HG02870 (cell line): ENCODE data around the gene VSIG1.
A peak's percentile ranks its signal among the peaks of the same experiment; 100 is the strongest.

Source experiments
- ATAC-seq: cut with Tn5 transposase; IDR thresholded peaks from one replicate; pipeline ENCODE4 v1.9.1; 2021; ENCODE audit warnings: mild to moderate bottlenecking, moderate library complexity; ENCODE audit not compliant: unreplicated experiment

The VSIG1 gene

DNA sequence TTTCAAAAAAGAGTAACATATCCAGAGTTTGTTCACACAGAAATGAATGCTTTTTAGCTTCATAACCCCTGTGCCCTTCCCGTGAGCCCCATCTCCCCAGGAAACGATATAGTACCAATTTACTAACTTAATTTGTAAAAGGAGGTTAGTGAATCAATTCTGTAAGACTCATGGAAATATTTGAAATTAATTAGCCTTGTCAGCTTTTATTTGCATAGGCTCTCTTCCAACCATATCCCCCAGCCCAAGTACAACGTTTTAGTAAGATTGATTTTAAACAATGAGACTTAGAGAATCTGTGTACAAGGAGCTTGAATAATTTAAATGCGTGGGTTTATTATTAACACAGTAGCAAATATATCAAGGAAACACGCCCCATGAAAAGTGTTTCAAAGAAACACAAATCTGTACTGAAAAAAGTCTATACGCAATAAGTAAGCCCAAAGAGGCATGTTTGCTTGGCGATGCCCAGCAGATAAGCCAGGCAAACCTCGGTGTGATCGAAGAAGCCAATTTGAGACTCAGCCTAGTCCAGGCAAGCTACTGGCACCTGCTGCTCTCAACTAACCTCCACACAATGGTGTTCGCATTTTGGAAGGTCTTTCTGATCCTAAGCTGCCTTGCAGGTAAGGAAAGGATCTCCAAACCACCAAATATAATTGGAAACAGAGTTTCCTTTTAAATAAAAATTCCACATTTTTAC lies at the start of gene VSIG1:
Gene VSIG1, plus strand, starts transcription at position 512 of the 703 bp plus-strand sequence. Its CDS starts 66 bp downstream, at position 578.
- ATAC-seq: no peak

DNA sequence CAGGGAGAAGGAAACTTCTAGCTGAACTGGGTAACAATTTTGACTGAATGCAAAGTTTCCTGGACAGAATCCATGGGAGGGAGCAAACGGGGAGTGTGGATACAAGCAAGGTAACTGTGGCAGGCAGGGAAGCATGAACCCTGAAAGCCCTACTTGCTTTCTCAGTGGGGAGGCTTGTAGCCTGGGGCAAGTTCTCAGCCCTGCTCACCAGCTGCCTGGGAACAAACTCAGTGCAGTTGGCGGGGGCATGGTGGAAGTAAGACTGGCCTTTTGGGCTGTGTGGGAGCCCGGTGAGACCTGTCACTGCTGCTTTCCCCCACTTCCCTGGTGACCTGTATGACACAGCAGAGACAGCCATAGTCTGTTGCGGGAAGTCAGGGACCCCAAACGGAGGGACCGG lies 48.7 kb upstream of the VSIG1 start:
- ATAC-seq: no peak

DNA sequence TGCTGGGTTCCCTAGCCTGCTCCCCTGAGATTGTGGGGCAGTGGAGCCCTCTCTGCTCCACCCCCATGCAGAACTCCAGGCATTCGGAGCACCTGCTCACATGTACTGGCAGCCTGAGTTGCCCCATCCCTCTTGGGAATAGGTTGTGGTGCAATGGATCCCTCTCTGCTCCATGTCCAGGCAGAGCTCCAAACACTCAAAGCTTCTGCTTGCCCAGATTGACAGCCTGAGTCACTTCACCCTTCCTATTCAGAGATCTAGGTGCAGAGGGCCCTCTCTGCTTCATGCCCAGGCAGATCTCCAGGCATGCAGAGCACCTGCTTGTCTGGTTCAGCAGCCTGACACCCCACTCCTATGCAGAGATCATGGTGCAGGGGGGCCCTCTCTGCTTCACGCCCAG lies 44.1 kb upstream of the VSIG1 start:
- ATAC-seq: peak; percentile 30

DNA sequence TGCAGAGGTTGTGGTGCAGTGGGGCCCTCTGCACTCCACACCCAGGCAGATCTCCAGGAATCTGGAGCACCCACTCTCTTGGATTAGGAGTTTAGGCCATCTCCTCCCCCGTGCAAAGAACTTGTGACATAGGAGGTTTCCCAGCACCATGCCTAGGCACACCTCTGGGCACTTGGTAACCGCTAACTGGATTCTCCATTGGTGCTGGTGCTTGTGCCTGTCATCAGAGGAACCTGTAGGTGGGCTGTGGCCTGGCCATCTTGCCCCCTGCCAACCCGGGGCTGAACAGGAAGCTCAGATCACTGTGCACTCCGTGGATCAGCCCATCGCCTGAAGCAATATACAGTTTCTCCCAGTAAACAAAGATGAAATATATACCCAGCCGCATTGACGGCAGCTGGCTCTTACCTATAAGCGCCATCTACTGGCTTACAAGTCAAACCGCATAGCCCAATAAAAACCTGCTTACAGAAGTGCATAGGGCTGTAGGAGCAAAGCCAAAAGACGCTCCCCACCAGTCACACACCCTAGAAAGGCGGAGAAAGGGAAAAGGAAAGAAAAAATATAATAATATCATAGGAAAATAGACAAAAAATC lies 43.5 kb upstream of the VSIG1 start:
- peak; percentile 98 for ATAC-seq

DNA sequence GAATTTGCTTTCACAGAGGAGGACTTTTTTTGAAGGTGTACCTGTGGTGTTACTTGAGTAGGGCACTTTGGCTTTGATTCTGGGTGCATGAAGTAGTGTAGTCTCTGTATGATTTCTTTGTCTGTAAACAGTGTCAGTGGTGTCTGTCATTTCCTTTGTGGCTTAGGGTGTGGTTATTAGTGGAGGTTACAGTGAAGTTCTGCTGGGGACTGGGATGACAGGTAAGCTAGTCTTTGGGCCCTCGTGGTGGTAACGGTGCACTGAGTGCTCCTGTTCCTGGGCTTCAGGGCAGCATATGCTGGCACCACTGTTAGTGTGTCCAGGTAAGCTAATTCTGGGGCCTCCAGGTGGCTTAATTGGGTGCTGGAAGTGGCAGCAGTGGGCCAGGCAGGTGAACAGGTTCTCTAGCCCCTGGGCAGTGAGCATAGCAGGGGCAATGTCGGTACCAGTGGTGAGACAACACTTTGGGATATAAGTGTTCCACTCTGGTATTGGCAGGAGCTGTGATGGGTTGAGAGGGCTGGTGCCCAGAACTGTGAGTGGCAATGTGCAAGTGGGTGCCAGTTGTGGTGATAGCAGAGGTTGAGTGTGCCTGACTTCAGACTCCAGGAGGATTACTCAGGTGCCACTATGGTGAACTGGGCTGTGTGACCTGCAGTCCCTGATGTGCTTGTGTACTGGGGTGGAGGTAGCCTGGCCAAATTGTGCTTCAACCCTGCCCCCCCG lies 26.0 kb upstream of the VSIG1 start:
- ATAC-seq: no peak

DNA sequence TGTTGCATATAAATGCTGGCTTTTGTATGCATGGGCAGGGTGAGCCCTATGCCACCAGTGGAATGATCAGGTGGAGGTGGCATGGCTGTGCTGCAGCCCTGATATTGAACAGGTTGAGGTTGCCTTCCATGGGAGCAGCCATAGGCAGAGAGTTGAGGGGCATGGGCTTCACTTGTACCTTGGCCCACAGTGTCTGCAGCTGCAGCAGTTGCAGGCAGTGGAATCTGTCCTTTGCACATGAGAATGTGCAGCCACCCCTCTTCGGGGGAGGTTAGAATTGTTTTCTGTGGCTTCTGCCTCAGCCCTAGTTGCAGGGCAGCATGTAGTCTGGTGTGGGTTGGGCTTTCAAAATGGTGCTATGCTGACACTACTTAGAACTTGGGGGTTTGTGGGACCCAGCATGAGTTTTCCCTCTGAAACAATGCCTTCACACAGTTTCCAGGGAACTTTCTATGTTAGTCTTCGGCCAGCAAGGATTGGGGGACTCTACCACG lies 25.4 kb upstream of the VSIG1 start:
- ATAC-seq: no peak

DNA sequence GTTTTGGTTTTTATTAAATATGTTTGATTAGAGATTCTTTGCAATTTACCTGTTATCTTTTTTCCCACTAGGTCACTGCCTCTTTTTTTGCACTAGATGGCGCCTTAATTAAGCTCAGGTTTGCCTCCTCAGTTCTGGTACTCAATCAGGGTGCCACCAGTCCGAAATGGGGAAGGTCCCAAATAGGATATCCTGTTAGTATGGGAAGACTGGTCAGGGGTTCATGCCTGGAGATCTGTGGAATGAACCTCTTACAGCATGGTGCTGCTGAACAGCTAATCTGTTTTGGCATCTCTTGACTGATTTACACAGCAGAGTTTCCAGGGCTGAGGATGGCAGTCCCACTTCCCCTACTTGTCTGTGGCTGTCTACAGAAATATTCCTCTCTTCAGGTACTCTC lies 24.2 kb upstream of the VSIG1 start:
- peak; percentile 54 for ATAC-seq

DNA sequence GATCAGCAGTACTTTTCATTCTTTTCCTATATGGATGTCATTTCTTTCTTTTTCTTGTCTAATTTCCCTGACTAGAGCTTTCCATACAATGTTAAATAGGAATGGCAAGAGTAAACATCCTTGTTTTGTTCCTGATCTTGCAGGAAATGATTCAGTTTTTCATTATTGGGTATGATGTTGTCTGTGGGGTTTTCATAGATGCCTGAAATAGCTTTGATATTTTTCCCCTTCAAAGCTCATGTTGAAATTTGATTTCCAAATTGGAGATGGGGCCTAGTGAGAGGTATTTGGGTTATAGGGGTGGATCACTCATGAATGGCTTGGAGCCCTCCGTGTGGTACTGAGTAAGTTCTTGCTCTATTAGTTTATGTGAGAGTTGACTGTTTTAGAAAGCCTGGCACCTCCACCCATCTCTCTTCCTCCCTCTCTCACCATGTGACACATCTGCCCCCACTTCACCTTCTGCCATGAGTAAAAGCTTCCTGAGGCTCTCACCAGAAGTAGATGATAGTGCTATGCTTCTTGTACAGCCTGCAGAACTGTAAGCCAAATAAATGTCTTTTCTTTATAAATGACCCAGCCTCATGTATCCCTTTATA lies 22.3 kb upstream of the VSIG1 start:
- no peak for ATAC-seq

DNA sequence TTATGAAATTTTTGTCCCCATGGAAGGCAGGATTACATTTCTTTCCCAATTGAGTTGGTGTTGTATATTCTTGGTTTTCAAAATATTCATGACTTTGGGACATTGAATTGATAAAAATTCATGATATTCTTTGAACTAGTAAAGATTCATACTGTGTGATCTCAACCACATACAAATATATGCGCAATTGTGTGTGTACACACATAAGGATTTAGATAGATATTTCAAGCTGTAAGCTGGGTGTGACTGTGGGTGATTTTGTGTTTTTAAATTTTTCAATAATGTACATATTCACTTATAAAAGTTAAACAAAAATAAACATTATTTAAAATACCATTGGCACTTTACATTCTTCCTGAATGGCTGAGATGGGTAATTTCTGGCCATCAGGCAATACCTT lies 19.5 kb upstream of the VSIG1 start:
- ATAC-seq: no peak

DNA sequence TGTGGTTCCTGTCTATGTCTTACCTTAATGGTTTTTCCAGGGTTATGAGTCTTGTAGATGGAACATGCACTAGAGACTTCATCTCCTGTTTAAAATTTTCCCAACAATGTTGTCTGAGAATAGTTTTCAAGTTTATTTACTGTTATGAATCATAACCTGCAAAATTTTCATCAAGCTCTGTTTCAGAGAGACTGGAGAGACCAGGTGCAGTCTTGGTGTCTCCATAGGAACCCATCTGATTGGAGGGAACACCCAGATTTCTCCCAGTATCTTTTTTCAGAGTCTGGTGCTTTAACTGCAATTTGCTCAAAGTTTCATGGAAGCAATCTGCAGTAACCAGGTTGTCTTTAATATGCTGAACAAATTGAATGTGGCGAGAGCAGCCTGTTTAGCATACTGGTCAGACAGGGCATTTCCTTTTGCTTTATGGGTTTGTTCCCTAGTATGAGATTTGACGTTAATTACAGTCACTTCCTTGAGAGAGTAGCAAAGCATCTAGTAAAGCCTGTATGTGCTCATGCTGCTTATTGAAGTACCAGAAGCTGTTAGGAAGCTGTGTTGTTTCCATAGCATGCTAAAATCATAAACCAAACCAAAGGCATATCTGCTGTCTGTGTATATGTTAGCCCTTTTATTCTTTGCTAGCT lies 18.8 kb upstream of the VSIG1 start:
- ATAC-seq: no peak

DNA sequence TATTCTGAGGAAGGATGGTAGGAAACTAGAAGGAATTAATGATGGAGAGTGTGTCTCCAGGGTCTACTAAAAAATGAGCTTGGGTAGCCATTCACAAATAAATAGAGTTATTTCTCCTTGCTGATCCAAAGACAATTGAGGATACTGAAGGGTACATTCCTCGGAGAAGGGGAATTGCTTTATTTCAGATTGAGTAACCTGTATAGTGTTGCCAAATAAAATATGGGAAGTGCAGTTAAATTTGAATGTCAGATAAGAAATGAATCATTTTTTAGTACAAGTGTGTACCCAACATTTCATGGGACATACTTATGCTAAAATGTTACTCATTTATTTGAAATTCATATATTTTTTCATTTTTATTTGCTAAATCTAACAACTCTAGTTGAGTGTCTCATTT lies 16.0 kb upstream of the VSIG1 start:
- ATAC-seq: no peak

DNA sequence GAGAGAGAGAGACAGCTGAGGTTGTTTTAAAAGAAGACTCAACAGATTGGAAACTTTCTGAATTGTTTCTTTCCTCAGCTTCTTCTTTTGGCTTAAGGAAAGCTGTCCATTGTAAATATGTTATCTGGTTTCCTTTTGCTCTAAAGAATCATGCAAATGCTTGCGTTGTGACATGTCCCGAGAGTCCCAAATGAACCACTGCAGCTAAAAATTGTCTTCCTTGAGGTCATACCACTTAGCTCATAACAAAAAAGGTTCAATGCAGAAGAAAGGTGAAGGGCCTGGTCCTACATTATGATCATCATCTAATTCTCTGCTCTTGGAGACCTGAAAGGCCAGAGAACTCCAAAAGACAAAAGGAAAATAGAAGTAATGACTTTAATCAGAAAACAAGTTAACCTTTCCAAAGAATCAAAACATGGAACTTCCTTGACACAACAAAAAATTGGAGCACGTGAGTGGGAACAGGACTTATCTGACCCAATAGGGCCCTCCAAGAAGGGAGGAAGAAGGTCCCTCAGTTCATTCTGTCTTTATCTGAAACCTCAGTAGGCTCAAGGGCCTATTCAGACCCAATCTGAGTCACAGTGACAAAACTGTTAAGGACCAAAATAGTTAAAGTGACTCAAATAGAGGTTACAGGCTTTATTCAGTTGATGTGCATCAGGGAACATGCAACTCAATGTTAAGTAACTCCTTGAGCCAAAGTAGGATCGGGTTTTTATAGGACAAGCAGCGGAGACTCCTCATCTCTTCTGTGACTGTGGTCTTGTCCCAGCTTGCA lies 14.7 kb upstream of the VSIG1 start:
- ATAC-seq: peak; percentile 79

DNA sequence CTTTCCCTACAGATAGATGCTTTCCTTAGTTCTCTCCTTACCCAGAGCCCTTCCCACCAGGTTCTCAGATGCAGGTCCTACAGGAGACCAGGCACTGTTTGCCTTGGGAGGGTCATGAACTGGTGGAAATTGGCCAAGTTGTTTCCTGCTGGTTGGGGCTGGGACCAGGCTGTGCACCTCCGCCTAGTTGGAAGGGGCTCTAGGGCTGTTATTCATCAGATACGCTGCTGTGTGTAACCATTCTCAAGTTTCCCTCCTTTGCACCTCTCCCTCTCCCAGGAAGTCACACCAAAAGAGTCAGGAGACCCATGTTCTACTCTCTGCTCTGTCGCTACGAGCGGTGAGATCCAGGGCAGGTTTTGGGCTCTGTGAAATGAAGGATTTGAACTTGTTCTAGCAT lies 11.9 kb upstream of the VSIG1 start:
- ATAC-seq: no peak

DNA sequence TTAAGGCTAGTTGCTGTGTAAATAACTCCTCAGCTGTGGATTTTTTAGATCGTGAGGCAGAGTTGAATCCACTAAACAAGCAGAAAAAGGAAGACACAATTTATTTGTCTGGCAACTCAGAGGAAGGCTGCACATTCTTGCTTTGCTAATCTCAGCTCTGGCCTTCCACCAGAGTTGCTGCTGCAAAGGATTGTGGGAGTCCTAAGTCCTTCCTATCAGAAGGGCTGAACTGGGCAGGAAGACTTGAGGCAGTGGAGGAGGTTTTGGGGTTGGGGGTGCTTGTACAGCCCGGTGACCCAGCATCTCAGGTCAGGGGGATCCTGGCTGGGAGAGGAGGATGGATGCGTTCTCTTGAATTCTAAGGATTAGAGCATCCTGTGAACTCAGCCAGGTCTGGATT lies 11.0 kb upstream of the VSIG1 start:
- no peak for ATAC-seq

DNA sequence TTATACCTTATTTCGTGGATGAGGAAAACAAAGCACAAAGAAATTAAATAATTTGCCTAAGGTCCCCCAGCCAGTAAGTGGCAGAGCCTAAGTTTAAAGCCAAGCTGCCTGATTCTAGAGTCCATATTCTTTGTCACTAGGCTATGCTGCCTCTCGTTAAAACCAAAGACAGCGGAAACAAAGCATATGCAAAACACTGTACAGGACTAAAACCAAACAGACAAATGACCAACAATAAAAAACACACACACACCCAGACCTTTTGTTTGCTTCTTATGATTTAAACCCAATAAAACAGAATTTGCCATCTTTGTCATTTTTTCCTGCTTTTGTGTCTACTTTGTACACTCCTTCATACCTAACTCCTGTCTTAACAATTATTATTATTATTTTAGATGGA lies 10.1 kb upstream of the VSIG1 start:
- no peak for ATAC-seq

DNA sequence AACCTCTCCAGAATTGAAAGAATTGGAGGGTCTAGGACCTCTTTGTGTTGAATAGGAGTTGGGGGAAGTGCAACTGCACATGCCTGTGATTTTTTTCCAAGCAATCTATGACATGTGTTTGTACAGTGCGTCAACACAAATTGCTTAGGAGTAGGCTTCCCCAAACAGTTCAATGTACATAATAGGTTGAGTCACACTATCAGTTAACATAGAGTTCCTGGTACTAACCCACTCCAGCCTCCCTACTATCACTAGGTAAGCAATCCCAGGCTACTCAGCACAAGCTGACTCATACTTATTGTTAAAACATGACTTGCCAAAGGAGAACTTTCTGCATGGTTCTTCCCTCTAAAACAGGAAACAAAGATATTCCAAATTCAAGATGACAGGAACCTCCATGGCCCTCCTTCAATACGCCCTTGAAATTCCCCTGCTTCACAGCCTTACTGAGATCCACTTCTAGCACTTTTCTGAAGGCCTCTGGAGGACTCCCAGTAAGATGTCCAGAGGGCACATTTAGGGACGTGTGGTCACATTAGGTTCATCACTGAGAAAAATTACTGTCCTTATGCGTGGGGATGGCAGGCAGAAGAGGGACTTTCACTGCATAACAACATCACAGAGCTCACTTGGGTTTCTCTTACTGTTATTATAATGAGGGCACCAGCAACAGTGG lies 8.4 kb upstream of the VSIG1 start:
- no peak for ATAC-seq

DNA sequence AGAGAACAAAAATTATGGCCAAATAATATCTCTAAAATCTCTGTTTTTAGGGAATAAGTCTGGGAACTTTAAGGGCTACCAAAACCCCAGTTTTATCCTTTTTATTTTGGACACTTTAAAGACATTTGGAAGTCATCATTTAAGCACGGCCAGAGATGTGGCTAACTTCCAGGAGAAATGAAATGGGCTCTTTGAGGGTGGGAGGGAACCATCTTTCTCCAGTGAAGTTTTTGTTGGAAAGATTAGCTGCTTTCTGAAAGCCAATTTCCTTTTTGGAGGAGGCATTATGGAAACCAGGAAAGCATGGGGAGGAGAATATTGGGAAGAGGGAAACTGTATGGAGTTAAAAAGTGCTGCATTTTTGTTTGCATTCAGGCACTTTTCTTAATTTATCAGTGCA lies 4.8 kb downstream of the VSIG1 start:
- ATAC-seq: no peak

DNA sequence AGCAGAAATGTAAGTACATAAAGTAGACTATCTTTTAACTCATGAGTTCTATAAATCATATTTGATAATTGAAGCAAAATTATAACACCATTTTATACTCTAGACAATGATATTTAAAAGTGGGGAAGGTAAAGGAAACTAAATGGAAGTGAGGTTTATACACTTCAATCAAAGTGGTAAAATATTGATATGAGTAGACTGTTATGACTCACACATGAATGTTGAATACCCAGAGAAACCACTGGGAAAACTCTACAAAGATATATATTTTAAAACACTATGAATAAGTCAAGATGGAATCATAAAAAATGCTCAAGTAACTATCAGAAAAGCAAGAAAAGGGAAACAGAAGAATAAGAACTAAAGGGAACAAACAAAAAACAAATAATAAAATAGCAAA lies 8.4 kb downstream of the VSIG1 start:
- ATAC-seq: peak; percentile 71

DNA sequence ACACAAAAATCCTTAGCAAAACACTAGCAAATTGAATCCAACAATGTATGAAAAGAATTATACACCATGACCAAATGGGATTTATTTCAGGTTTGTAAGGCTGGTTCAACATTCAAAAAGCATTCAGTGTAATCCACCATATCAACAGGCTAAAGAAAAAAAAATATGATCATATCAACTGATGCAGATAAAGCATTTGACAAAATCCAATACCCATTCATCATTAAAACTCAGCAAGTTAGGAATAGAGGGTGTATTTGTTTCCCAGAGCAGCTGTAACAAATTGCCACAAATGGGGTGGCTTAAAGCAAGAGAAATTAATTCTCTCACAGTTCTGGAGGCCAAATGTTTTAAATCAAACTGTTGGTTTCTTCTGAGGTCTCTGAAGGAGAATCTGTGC lies 10.7 kb downstream of the VSIG1 start:
- ATAC-seq: no peak

DNA sequence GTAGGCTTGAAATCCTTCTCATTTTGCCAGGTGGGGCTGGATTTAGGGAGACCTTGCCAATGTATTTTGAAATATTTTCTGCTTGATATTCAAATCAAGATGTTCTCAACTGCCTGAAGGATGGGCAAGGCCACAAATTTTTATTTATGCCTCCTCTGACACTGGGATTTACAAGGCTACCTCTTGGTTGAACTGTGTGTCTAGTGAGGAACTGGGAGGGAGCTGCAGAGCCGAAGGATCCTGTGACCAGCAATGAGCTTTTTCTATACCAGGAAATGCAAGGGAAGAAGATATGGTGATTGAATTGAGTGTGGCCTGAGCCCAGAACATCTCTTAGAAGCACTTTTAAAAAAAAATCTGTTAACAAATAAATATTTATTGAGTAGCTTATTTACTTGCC lies 14.9 kb downstream of the VSIG1 start:
- ATAC-seq: no peak
